ENCODE measurements around the gene KMO.
A peak's percentile ranks its signal among the peaks of the same experiment; 100 is the strongest.

KMO gene

DNA sequence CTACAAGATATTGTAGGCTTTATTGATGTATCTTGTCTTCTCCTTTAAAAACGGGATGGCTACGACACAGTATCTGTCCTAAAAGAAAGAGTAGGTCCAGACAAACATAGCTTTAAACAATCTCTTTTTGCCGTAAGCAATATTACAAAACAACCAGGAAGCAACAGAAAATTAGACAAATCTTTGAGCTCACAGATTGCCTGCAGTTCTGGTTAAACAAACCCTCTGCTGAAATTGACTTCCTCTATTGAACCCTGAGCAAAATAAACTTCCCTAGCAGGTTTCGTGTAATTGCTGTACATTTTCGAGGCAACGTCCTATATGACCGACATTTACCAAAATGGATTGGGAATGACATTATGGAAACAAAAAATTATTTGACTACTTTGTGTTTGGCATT lies 57.3 kb downstream of the KMO start:
- no peak for DNase-seq (ENCODE audit: low read depth, low spot score)
- H3K4me3 ChIP-seq (ENCODE audit: low read length): no peak overlapping the region

GRCh38 chr1:241590719-241591118 lies 58.5 kb downstream of the KMO start:
- DNase-seq (ENCODE audit: low read depth, low spot score): no peak
- no peak overlapping the region for H3K4me3 ChIP-seq (ENCODE audit: low read length)

GRCh38 chr1:241591317-241591716 lies 59.1 kb downstream of the KMO start:
- no peak for DNase-seq (ENCODE audit: low read depth, low spot score)
- H3K4me3 ChIP-seq (ENCODE audit: low read length): no peak overlapping the region

GRCh38 chr1:241591736-241592135 lies 59.6 kb downstream of the KMO start:
- no peak for DNase-seq (ENCODE audit: low read depth, low spot score)
- no peak overlapping the region for H3K4me3 ChIP-seq (ENCODE audit: low read length)

- H3K4me3 ChIP-seq (ENCODE audit: low read length): no peak overlapping the region
- no peak for DNase-seq (ENCODE audit: low read depth, low spot score)
These were observed 60.2 kb downstream of the KMO start for GRCh38 chr1:241592273-241592958.

DNA sequence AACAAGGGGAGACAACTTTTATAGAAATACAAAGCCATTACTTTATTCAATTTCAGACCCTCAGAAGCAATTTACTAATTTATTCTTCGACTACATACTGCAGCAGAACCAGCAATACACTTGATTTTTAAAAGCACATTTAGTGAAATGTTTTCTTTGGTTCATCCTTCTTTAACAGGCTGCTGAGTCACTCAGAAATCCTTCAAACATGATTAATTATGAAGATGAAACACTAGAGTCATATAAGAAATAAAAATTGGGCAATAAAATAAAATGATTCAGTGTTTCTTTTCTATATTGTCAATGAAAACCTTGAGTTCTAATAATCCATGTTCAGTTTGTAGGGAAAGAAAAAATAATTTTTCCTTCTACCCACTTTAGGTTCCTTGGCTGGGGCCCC lies 61.0 kb downstream of the KMO start:
- no peak for DNase-seq (ENCODE audit: low read depth, low spot score)
- H3K4me3 ChIP-seq (ENCODE audit: low read length): no peak overlapping the region

DNA sequence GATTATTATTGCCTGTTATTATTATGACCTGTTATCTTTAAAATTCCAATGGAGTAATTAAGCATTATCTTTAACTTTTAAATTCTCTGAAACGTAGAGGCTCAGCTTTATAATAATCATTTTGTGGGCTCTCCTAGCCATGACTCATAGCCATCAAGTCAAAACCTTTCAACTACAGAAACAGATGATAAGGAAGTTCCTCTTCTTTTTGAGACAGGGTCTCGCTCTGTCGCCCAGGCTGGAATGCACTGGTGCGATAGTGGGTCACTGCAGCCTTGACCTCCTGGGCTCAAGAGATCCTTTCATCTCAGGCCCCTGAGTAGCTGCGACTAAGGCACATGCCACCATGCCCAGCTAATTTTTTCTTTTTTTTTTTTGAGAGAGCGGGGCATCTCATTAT lies 64.5 kb downstream of the KMO start:
- DNase-seq (ENCODE audit: low read depth, low spot score): no peak
- H3K4me3 ChIP-seq (ENCODE audit: low read length): no peak overlapping the region

DNA sequence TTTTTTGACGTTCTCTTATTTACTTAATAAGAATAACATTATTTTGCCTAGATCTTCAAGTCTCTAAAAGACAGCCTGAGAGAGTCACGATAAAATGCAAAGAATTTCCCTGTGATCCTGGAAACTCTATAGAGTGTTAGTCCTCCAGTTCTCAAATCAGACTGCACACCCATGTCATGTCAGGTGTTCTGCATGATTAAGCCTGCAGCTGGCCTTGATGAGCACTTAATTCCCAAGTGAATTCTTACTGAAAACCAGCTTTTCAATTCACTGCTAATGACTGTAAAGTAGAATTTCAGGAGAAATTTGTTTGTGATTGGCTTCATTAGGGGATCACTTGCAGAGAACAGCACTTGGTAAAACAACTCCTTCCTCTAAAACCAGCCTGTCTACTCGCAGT lies 66.1 kb downstream of the KMO start:
- H3K4me3 ChIP-seq (ENCODE audit: low read length): no peak overlapping the region
- DNase-seq (ENCODE audit: low read depth, low spot score): no peak

DNA sequence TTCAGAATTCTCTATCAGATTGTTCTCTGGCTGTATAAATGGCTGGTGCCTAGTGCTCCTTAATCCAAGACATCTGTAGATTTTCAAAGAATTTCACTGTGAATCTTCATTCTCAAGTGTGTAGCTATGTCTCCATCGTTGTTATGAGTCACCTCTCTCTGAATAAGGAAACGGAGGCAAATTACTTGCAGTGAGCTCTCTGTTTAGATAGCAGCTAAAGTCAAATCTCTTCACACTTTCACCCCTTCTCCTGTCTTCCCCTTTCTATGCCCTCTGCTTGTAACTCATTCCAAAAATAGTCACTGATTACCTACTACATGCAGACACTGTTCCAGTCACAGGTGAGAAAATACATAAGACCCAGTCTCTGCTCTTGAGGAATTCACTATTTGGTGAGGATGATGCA lies 68.3 kb downstream of the KMO start:
- H3K4me3 ChIP-seq (ENCODE audit: low read length): no peak overlapping the region
- no peak for DNase-seq (ENCODE audit: low read depth, low spot score)

DNA sequence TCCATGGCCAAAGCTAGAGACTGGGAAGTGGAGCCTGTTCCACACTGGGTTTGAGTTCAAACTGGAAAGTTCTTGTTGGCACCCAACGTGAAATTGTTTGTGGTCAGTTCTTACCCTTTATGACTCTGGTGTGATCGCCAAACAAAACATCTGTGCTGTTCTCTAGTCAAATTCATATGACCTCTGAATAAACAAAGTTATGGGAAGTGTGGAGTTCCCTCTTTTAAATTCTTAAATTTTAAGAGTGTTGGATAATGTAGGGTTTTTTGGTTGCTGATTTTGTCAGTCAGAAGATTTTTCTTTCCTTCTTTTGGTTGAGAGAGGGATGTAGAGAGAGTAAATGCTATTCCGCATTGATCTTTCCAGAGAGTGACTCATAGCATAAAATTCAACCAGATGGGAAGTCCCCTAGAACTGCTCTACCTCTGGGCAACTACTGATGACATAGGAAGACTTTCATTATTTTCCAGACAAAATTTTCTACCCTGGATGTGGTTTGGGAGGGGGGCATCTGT lies 71.6 kb downstream of the KMO start:
- no peak overlapping the region for H3K4me3 ChIP-seq (ENCODE audit: low read length)
- DNase-seq (ENCODE audit: low read depth, low spot score): no peak

- no peak overlapping the region for H3K4me3 ChIP-seq (ENCODE audit: low read length)
- DNase-seq (ENCODE audit: low read depth, low spot score): no peak
These were observed 73.1 kb downstream of the KMO start for GRCh38 chr1:241605146-241605805.

- no peak overlapping the region for H3K4me3 ChIP-seq (ENCODE audit: low read length)
- no peak for DNase-seq (ENCODE audit: low read depth, low spot score)
These were observed 74.4 kb downstream of the KMO start for GRCh38 chr1:241606544-241606943.

- no peak overlapping the region for H3K4me3 ChIP-seq (ENCODE audit: low read length)
- no peak for DNase-seq (ENCODE audit: low read depth, low spot score)
These were observed 75.3 kb downstream of the KMO start for GRCh38 chr1:241607497-241607896.

- DNase-seq (ENCODE audit: low read depth, low spot score): no peak
- H3K4me3 ChIP-seq (ENCODE audit: low read length): no peak overlapping the region
These were observed 76.3 kb downstream of the KMO start for GRCh38 chr1:241608379-241609033.

- no peak for DNase-seq (ENCODE audit: low read depth, low spot score)
- H3K4me3 ChIP-seq (ENCODE audit: low read length): no peak overlapping the region
These were observed 78.1 kb downstream of the KMO start for GRCh38 chr1:241610056-241610815.

GRCh38 chr1:241611063-241611462 lies 78.9 kb downstream of the KMO start:
- peak; percentile 63 for DNase-seq (ENCODE audit: low read depth, low spot score)
- H3K4me3 ChIP-seq (ENCODE audit: low read length): no peak overlapping the region

- no peak overlapping the region for H3K4me3 ChIP-seq (ENCODE audit: low read length)
These were observed 79.6 kb downstream of the KMO start for GRCh38 chr1:241611736-241612135.

DNA sequence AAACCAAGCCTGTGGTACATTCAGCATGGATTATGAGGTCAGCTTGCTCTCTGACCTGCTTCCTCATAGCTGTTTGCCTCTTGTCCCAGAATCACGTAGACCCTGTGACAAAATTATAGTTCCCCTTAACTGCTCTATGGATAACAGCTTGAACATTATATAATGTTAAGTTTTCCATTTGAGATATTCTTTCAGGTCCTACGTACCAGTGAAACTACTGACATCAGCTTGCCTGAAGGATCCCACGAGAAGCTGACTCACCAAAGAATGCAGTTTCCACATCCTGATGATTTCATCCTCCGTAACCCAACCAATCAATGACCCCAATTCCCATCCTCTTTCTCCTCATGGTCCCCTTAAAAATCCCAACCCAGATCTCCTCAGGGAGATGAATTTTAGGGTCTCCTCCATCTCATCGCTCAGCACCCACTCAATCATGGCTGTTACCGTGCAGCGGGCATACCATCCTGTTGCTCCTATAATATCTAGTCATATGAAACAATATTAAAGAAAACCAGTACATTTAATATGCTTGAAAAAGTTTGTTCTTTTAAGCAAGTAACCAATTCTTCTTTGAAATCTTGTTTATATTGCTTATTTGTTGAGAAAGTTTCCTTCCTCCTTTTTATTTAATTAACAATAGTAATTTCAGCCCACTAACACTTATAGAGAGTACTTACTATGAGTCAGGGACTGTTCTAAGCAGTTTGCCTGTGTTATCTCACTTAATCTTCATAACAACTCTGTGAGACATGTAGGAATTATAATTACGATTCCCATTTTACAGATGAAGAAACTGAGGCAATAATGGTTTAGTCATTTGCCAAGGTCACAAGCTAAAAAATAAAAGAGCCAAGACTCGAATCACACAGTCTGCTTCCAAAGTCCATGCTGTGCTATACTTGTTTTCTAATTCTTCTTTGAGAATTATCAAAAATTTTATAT lies 80.6 kb downstream of the KMO start:
- no peak for DNase-seq (ENCODE audit: low read depth, low spot score)
- no peak overlapping the region for H3K4me3 ChIP-seq (ENCODE audit: low read length)

More at GRCh38 chr1:241611736-241612135, 79.6 kb downstream of the KMO start:
- no peak for DNase-seq (ENCODE audit: low read depth, low spot score)

DNA sequence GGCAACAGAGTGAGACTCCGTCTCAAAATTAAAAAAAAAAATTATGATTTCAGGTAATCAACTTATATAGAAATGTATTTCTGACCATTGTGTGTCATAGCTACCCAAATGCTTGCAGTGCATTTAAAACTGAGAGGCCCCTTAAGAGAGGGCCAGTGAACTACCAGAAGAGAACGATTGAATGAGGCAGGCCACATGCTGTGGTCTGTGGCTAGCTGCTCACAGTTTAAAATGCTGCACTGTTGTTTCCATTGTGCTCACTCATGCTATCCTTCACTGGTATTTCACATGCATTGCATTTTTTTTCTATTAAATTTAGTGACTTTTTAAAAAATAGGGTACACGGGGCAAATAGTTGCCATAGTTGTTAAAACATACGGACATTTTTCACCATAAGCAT lies 82.0 kb downstream of the KMO start:
- DNase-seq (ENCODE audit: low read depth, low spot score): no peak
- no peak overlapping the region for H3K4me3 ChIP-seq (ENCODE audit: low read length)

All from Jurkat, Clone E6-1 (cell line).